A673 (cell line): ENCODE results near the gene MYD88. TPM values are rescaled to one million over a fixed set of nuclear protein-coding genes. Genes with fewer than 3 reads are reported as not detected.

Experiments used
- BruUV-seq: library from RNA; stranded (reverse); fragments of 400-500 nt; replicated peaks from 2 replicates; lab custom pipeline; 2021; lab: Mats Ljungman, UMichigan
- CTCF ChIA-PET: fragments of 300-600 bp; sonication (Branson Sonifier 250); formaldehyde crosslinking; loops from one replicate; lab custom pipeline; 2022; ENCODE audit warnings: antibody characterized with exemption; lab: Charles Lee
- POLR2A ChIA-PET: fragments of 300-600 bp; sonication (Branson Sonifier 250); formaldehyde crosslinking; loops from one replicate; lab custom pipeline; 2022; ENCODE audit warnings: antibody characterized with exemption; ENCODE audit not compliant: low non-redundant PET; lab: Charles Lee
- DNase-seq: peaks from one replicate; pipeline ENCODE4 v3.0.0-alpha.2; 2015; ENCODE audit warnings: low spot score
- H3K27ac ChIP-seq: fragments of 200-600 bp; sonication (generic); 2 replicates; pipeline ENCODE4 v1.5.1; 2016; ENCODE audit warnings: mixed run types, low read depth, mild to moderate bottlenecking, mixed read lengths, antibody characterized with exemption, low read length; ENCODE audit not compliant: poor library complexity, severe bottlenecking
- H3K27me3 ChIP-seq: fragments of 200-600 bp; sonication (generic); replicated peaks from 2 replicates; pipeline ENCODE4 v1.6.1; 2017; ENCODE audit warnings: mixed run types, low read depth, mild to moderate bottlenecking, mixed read lengths, antibody characterized with exemption, low read length; ENCODE audit not compliant: insufficient read depth, poor library complexity
- H3K36me3 ChIP-seq: fragments of 200-600 bp; sonication (generic); 2 replicates; pipeline ENCODE4 v1.6.1; 2016; ENCODE audit warnings: mixed run types, mild to moderate bottlenecking, mixed read lengths, antibody characterized with exemption, low read length; ENCODE audit not compliant: insufficient read depth, poor library complexity, severe bottlenecking
- H3K4me1 ChIP-seq: fragments of 200-600 bp; sonication (generic); 2 replicates; pipeline ENCODE4 v1.6.1; 2017; ENCODE audit warnings: mixed run types, mild to moderate bottlenecking, mixed read lengths, antibody characterized with exemption, low read length; ENCODE audit not compliant: insufficient read depth, poor library complexity, severe bottlenecking
- H3K4me3 ChIP-seq: fragments of 200-600 bp; sonication (generic); 2 replicates; pipeline ENCODE4 v1.5.1; 2016; ENCODE audit warnings: low read depth, mixed run types, mild to moderate bottlenecking, mixed read lengths, low read length; ENCODE audit not compliant: poor library complexity, severe bottlenecking
- H3K9me3 ChIP-seq: fragments of 200-600 bp; sonication (generic); 2 replicates; pipeline ENCODE4 v1.6.1; 2016; ENCODE audit warnings: mixed run types, low read depth, mild to moderate bottlenecking, mixed read lengths, antibody characterized with exemption, low read length; ENCODE audit not compliant: poor library complexity, severe bottlenecking
- EZH2 ChIP-seq: fragments of 200-600 bp; sonication (generic); IDR thresholded peaks from 2 replicates; pipeline ENCODE4 v1.6.1; 2017; ENCODE audit warnings: borderline replicate concordance, low read depth, mild to moderate bottlenecking, mixed read lengths, antibody characterized with exemption, low read length; ENCODE audit not compliant: poor library complexity, severe bottlenecking
- intact Hi-C: fragments of 100-400 bp; cut with micrococcal nuclease; formaldehyde crosslinking; loops from one replicate; pipeline ENCODE4 v1.10.0; 2022; ENCODE audit not compliant: unreplicated experiment
- total RNA-seq: library from RNA; stranded (reverse); gene quantifications from 2 replicates; pipeline ENCODE4 v1.2.3, GENCODE V29; 2021
- TF ChIP-seq, protein P1 (sequence below): fragments of 300-800, 200-600 bp; sonication (generic); conservative IDR thresholded peaks from 2 replicates; pipeline ENCODE4 v1.5.1; 2017; ENCODE audit warnings: low read depth, mild to moderate bottlenecking, antibody characterized with exemption, low read length, moderate library complexity, mixed read lengths

MYD88 gene
- total RNA-seq, 1 experiment from 2014 or later, result 11.9 TPM

- ChIA-PET POLR2A (no interaction called here), CTCF (no interaction called here)
- H3K9me3 ChIP-seq, result no peaks in the 10 kb centered on the region
- no peaks in the 10 kb centered on the region for H3K36me3 ChIP-seq
- H3K4me1 ChIP-seq, result no peaks in the 10 kb centered on the region
- intact Hi-C loops, result loop anchor here (5.0 to 10.0 kb wide), 2 partner anchors 169 to 366 kb away; partner anchors contain the start of gene SLC22A14
- no peak for DNase-seq
- no peak for TF ChIP-seq EZH2
- no peak overlapping the region for H3K27ac ChIP-seq
- no peaks in the 10 kb centered on the region for H3K27me3 ChIP-seq
- BruUV-seq, result no TSS peak
- H3K4me3 ChIP-seq, result no peak overlapping the region
Measured at GRCh38 chr3:38115645-38116427, 22.6 kb upstream of the MYD88 start.

DNA sequence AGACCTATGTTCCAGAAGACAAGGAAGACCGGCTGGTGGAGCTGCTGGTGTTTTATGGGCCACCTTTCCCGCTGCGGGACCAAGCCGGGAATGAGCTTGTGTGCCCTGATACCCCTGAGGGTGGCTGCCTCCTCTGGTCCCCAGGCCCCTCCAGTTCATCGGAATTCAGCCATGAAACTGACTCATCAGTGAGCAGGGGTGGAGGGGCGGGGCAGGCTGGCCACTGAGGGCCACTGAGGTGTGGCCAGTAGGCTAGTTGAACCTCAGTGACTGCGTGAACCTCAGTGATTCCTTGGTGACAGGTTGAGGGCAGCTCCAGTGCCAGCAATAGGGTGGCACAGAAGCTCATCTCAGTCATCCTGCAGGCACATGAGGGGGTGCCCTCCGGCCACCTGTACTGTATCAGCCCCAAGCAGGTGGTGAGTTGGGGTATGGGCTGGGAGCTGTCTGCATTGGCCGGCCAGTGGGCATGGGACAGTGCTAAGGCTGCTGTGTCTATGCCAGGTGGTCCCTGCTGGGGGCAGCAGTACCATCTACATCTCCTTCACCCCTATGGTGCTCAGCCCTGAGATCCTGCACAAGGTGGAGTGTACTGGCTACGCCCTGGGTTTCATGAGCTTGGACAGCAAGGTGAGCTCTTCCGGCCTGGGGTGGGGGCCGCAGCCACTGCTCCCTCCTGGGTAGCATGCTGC, 21.8 kb upstream of the MYD88 start:
- DNase-seq, result no peak
- ChIA-PET CTCF (no interaction called here), POLR2A (no interaction called here)
- no peaks in the 10 kb centered on the region for H3K9me3 ChIP-seq
- no peak overlapping the region for H3K27ac ChIP-seq
- no peak for TF ChIP-seq EZH2
- TF ChIP-seq, protein P1, sequence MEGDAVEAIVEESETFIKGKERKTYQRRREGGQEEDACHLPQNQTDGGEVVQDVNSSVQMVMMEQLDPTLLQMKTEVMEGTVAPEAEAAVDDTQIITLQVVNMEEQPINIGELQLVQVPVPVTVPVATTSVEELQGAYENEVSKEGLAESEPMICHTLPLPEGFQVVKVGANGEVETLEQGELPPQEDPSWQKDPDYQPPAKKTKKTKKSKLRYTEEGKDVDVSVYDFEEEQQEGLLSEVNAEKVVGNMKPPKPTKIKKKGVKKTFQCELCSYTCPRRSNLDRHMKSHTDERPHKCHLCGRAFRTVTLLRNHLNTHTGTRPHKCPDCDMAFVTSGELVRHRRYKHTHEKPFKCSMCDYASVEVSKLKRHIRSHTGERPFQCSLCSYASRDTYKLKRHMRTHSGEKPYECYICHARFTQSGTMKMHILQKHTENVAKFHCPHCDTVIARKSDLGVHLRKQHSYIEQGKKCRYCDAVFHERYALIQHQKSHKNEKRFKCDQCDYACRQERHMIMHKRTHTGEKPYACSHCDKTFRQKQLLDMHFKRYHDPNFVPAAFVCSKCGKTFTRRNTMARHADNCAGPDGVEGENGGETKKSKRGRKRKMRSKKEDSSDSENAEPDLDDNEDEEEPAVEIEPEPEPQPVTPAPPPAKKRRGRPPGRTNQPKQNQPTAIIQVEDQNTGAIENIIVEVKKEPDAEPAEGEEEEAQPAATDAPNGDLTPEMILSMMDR, result no peak
- no peaks in the 10 kb centered on the region for H3K4me1 ChIP-seq
- intact Hi-C loops, result loop anchor here (5.0 to 10.0 kb wide), 2 partner anchors 168 to 366 kb away; partner anchors contain the start of gene SLC22A14
- H3K4me3 ChIP-seq, result no peak overlapping the region
- BruUV-seq, result no TSS peak
- H3K36me3 ChIP-seq, result no peaks in the 10 kb centered on the region
- H3K27me3 ChIP-seq, result no peaks in the 10 kb centered on the region

GRCh38 chr3:38117163-38117716, 21.2 kb upstream of the MYD88 start:
- CTCF ChIA-PET, result no interaction called here
- intact Hi-C loops, result loop anchor here (5.0 to 10.0 kb wide), 2 partner anchors 168 to 365 kb away; partner anchors contain the start of gene SLC22A14

More at GRCh38 chr3:38117163-38117716, 21.2 kb upstream of the MYD88 start:
- Histone ChIP-seq H3K27me3 (no peaks in the 10 kb centered on the region), H3K36me3 (no peaks in the 10 kb centered on the region), H3K27ac (no peak overlapping the region), H3K9me3 (no peaks in the 10 kb centered on the region), H3K4me1 (no peaks in the 10 kb centered on the region), H3K4me3 (no peak overlapping the region)
- DNase-seq, result no peak
- BruUV-seq, result no TSS peak
- POLR2A ChIA-PET, result no interaction called here
- TF ChIP-seq, protein P1, result no peak
- TF ChIP-seq EZH2, result no peak
